Measurements from ENCODE around the gene SMPX.

Gene SMPX

GRCh38 chrX:21744060-21744459 is 13.9 kb downstream of the SMPX start:
- no peak for DNase-seq (ENCODE audit: low read depth in 2 of 2)

GRCh38 chrX:21741869-21742701 is 15.8 kb downstream of the SMPX start:
- no peak for DNase-seq (ENCODE audit: low read depth in 2 of 2)

GRCh38 chrX:21741364-21741763 is 16.6 kb downstream of the SMPX start:
- no peak for DNase-seq (ENCODE audit: low read depth in 2 of 2)

GRCh38 chrX:21740329-21741274 is 17.3 kb downstream of the SMPX start:
- DNase-seq (ENCODE audit: low read depth in 2 of 2): no peak

- DNase-seq (ENCODE audit: low read depth in 2 of 2): no peak
Measured at GRCh38 chrX:21738950-21739287, 19.0 kb downstream of the SMPX start.

GRCh38 chrX:21738210-21738949 is 19.5 kb downstream of the SMPX start:
- no peak for DNase-seq (ENCODE audit: low read depth in 2 of 2)

GRCh38 chrX:21735768-21736127 is 22.2 kb downstream of the SMPX start:
- no peak for DNase-seq (ENCODE audit: low read depth in 2 of 2)

GRCh38 chrX:21735038-21735767 is 22.7 kb downstream of the SMPX start:
- DNase-seq (ENCODE audit: low read depth in 2 of 2): no peak

GRCh38 chrX:21734175-21734574 is 23.7 kb downstream of the SMPX start:
- no peak for DNase-seq (ENCODE audit: low read depth in 2 of 2)

GRCh38 chrX:21733705-21734104 is 24.2 kb downstream of the SMPX start:
- no peak for DNase-seq (ENCODE audit: low read depth in 2 of 2)

GRCh38 chrX:21730026-21730425 is 27.9 kb downstream of the SMPX start:
- no peak for DNase-seq (ENCODE audit: low read depth in 2 of 2)

GRCh38 chrX:21728276-21728968 is 29.5 kb downstream of the SMPX start:
- DNase-seq (ENCODE audit: low read depth in 2 of 2): no peak

- no peak for DNase-seq (ENCODE audit: low read depth in 2 of 2)
Measured at GRCh38 chrX:21725916-21726315, 32.0 kb downstream of the SMPX start.

GRCh38 chrX:21725496-21725895 is 32.4 kb downstream of the SMPX start:
- DNase-seq (ENCODE audit: low read depth in 2 of 2): no peak

- no peak for DNase-seq (ENCODE audit: low read depth in 2 of 2)
Measured at GRCh38 chrX:21723814-21724213, 34.1 kb downstream of the SMPX start.

- DNase-seq (ENCODE audit: low read depth in 2 of 2): no peak
Measured at GRCh38 chrX:21723084-21723483, 34.8 kb downstream of the SMPX start.

GRCh38 chrX:21721195-21721594 is 36.7 kb downstream of the SMPX start:
- DNase-seq (ENCODE audit: low read depth in 2 of 2): no peak

GRCh38 chrX:21718575-21718974 is 39.3 kb downstream of the SMPX start:
- DNase-seq (ENCODE audit: low read depth in 2 of 2): no peak

GRCh38 chrX:21717802-21718201 is 40.1 kb downstream of the SMPX start:
- DNase-seq (ENCODE audit: low read depth in 2 of 2): no peak

GRCh38 chrX:21715825-21716224 is 42.1 kb downstream of the SMPX start:
- DNase-seq (ENCODE audit: low read depth in 2 of 2): no peak

- no peak for DNase-seq (ENCODE audit: low read depth in 2 of 2)
Measured at GRCh38 chrX:21715337-21715736, 42.6 kb downstream of the SMPX start.
